Panc1 (cell line): ENCODE data around the gene METTL16. TPM values are rescaled to one million over a fixed set of nuclear protein-coding genes. Genes with fewer than 3 reads are reported as not detected.

ENCODE experiments used
- ATAC-seq: fragments of 200-7000 bp; cut with Tn5 transposase; 2 replicates; pipeline ENCODE4 v1.9.1; 2020; ENCODE audit warnings: mild to moderate bottlenecking, moderate library complexity
- BruUV-seq: library from RNA; stranded (reverse); fragments of 400-500 nt; replicated peaks from 2 replicates; lab custom pipeline; 2021; lab: Mats Ljungman, UMichigan
- CTCF ChIA-PET: fragments of 300-600 bp; sonication (Branson Sonifier 250); formaldehyde crosslinking; loops from one replicate; lab custom pipeline; 2022; ENCODE audit warnings: antibody characterized with exemption; lab: Charles Lee
- POLR2A ChIA-PET: fragments of 300-600 bp; sonication (Branson Sonifier 250); formaldehyde crosslinking; loops from one replicate; lab custom pipeline; 2022; ENCODE audit warnings: antibody characterized with exemption; lab: Charles Lee
- DNase-seq: peaks from one replicate; pipeline ENCODE4 v3.0.0-alpha.2; 2010; ENCODE audit warnings: low read depth, low spot score
- H3K27ac ChIP-seq: 2 replicates; pipeline ENCODE4 v1.5.1; 2011; ENCODE audit warnings: mild to moderate bottlenecking, low read length, inconsistent platforms
- H3K27me3 ChIP-seq: fragments of 200-500 bp; sonication (Bioruptor generic); 2 replicates; pipeline ENCODE4 v1.6.0; 2014; ENCODE audit warnings: low read length, inconsistent platforms; ENCODE audit not compliant: control insufficient read depth, insufficient read depth
- H3K36me3 ChIP-seq: fragments of 200-500 bp; sonication (Bioruptor generic); 2 replicates; pipeline ENCODE4 v1.5.1; 2014; ENCODE audit warnings: inconsistent platforms, mild to moderate bottlenecking, low read length, moderate library complexity; ENCODE audit not compliant: control insufficient read depth, insufficient read depth
- H3K4me1 ChIP-seq: 2 replicates; pipeline ENCODE4 v1.5.1; 2011; ENCODE audit warnings: inconsistent platforms, mild to moderate bottlenecking, low read length, moderate library complexity; ENCODE audit not compliant: control insufficient read depth, insufficient read depth
- H3K4me3 ChIP-seq, 2 experiments: 2 replicates each; pipeline ENCODE4 v1.5.1; 2011 to 2012; ENCODE audit warnings: low read depth in 2 of 2, low read length in 2 of 2, mild to moderate bottlenecking in 2 of 2, inconsistent platforms in 1 of 2, moderate library complexity in 1 of 2
- H3K9me3 ChIP-seq: fragments of 200-500 bp; sonication (Bioruptor generic); 2 replicates; pipeline ENCODE4 v1.5.1; 2014; ENCODE audit warnings: low read depth, mild to moderate bottlenecking, inconsistent platforms, low read length, moderate library complexity; ENCODE audit not compliant: control insufficient read depth, insufficient read depth
- CTCF ChIP-seq: fragments of 450-650 bp; IDR thresholded peaks from 2 replicates; pipeline ENCODE4 v1.5.1; 2017; ENCODE audit warnings: mild to moderate bottlenecking
- POLR2AphosphoS5 ChIP-seq: IDR thresholded peaks from 2 replicates; pipeline ENCODE4 v1.6.1; 2012; ENCODE audit warnings: mild to moderate bottlenecking, low read depth, low read length, moderate library complexity
- REST ChIP-seq, 2 experiments: IDR thresholded peaks; 2 replicates each; pipeline ENCODE4 v1.6.1; 2011 to 2012; ENCODE audit warnings: low read depth in 2 of 2, control low read depth in 1 of 2, low read length in 1 of 2, mild to moderate bottlenecking in 1 of 2, moderate library complexity in 1 of 2; ENCODE audit not compliant: insufficient read depth in 1 of 2
- SIN3A ChIP-seq: IDR thresholded peaks from 2 replicates; pipeline ENCODE4 v1.6.1; 2012; ENCODE audit warnings: low read depth, mild to moderate bottlenecking, low read length, moderate library complexity, borderline replicate concordance; ENCODE audit not compliant: insufficient read depth
- TCF7L2 ChIP-seq: IDR thresholded peaks from 2 replicates; pipeline ENCODE4 v1.6.1; 2011; ENCODE audit warnings: mild to moderate bottlenecking, low read depth, low read length, inconsistent platforms
- in situ Hi-C: cut with HindIII; loops from 2 replicates; pipeline ENCODE4 v1.10.0; 2016; ENCODE audit warnings: low sequenced_read_pairs, low pct_unique_long_range_greater_than_20kb
- intact Hi-C: fragments of 100-400 bp; cut with micrococcal nuclease; formaldehyde crosslinking; loops from one replicate; pipeline ENCODE4 v1.10.0; 2022; ENCODE audit not compliant: unreplicated experiment
- total RNA-seq: library from RNA; stranded (reverse); gene quantifications from one replicate; pipeline ENCODE4 v1.2.1, GENCODE V29; 2021; ENCODE audit not compliant: unreplicated experiment

Gene METTL16
- total RNA-seq, 1 experiment from 2014 or later = 34.7 TPM

GRCh38 chr17:2435181-2435741 lies 76.4 kb downstream of the METTL16 start:
- Histone ChIP-seq H3K27ac (no peak overlapping the region), H3K9me3 (no peaks in the 10 kb centered on the region), H3K27me3 (no peaks in the 10 kb centered on the region), H3K4me3 (no peak overlapping the region), H3K36me3 (peaks cover 3% of the 10 kb centered on the region; the same call in 1 of the 2 replicates), H3K4me1 (no peaks in the 10 kb centered on the region)
- intact Hi-C loops = no loop called here
- ATAC-seq (no peak), DNase-seq (no peak)
- in situ Hi-C loops = no loop called here
- CTCF ChIA-PET = interaction anchor here (0.5 kb wide), 1 partner anchor 178 kb away, joined by 6 read pairs; no protein-coding TSS in a partner anchor
- TF ChIP-seq REST (IDR thresholded peaks at IDR 0.05; ENCODE audit: insufficient read depth in 1 of 2, low read depth in 2 of 2, low read length in 1 of 2) (no peak), SIN3A (no peak), CTCF (no peak), TCF7L2 (no peak), POLR2AphosphoS5 (no peak)
- POLR2A ChIA-PET = no interaction called here
- BruUV-seq = no TSS peak

DNA sequence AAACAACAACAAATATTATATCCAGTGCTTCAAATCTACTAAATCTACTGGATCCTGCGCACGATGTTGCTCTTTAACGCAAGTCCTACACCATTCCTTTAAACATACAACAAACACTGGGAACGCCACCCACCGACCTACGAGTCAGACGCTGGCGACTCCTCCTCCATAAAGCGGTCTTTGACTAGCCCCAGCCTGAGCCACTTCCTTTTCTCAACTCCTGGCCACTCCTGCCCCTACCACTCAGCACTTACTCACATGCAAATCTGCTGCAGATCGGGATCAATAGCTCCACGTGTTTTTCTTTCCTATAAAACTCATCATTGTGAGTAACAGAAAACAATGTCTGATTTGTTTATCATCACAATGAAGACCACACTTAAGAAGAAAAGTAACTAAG lies 78.0 kb downstream of the METTL16 start:
- BruUV-seq = no TSS peak
- Histone ChIP-seq H3K4me1 (no peaks in the 10 kb centered on the region), H3K4me3 (no peak overlapping the region), H3K27ac (no peak overlapping the region), H3K27me3 (no peaks in the 10 kb centered on the region), H3K36me3 (peaks cover 3% of the 10 kb centered on the region; the same call in 1 of the 2 replicates), H3K9me3 (no peaks in the 10 kb centered on the region)
- DNase-seq (no peak), ATAC-seq (no peak)
- TF ChIP-seq POLR2AphosphoS5 (no peak), TCF7L2 (no peak), SIN3A (no peak), CTCF (no peak), REST (IDR thresholded peaks at IDR 0.05; ENCODE audit: insufficient read depth in 1 of 2, low read depth in 2 of 2, low read length in 1 of 2) (no peak)
- intact Hi-C loops = no loop called here
- in situ Hi-C loops = no loop called here
- CTCF ChIA-PET = no interaction called here
- POLR2A ChIA-PET = no interaction called here
